ENCODE measurements around the gene BCL2L14. TPM values are rescaled to one million over a fixed set of nuclear protein-coding genes. Genes with fewer than 3 reads are reported as not detected.

Gene BCL2L14
- total RNA-seq, 1 experiment from 2014 or later, result not detected

DNA sequence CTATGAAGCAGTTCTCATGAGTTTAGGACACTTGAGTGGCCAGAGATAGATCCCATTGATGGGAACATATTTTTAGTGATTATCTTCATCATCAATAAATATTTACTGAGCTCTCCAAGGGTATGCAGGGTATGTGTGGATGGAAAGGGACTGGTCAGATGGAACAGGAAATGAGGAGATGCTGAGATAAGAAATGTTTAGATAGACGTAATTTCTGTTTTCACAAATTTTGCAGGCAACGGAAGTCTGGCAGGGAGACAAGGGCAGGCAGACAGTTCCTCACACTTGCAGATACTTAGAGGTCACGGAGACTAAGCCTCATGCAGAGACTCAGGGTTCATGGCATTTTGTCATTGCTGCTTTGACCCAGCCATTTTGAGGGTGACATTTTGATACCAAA is 24.3 kb downstream of the BCL2L14 start:
- TF ChIP-seq, protein P1, sequence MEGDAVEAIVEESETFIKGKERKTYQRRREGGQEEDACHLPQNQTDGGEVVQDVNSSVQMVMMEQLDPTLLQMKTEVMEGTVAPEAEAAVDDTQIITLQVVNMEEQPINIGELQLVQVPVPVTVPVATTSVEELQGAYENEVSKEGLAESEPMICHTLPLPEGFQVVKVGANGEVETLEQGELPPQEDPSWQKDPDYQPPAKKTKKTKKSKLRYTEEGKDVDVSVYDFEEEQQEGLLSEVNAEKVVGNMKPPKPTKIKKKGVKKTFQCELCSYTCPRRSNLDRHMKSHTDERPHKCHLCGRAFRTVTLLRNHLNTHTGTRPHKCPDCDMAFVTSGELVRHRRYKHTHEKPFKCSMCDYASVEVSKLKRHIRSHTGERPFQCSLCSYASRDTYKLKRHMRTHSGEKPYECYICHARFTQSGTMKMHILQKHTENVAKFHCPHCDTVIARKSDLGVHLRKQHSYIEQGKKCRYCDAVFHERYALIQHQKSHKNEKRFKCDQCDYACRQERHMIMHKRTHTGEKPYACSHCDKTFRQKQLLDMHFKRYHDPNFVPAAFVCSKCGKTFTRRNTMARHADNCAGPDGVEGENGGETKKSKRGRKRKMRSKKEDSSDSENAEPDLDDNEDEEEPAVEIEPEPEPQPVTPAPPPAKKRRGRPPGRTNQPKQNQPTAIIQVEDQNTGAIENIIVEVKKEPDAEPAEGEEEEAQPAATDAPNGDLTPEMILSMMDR (conservative IDR thresholded peaks at IDR 0.05; ENCODE audit: low read depth, low read length), result no peak
- TF ChIP-seq EZH2phosphoT487 (IDR thresholded peaks at IDR 0.05; ENCODE audit: borderline replicate concordance, low read length) (no peak), EZH2 (IDR thresholded peaks at IDR 0.05; ENCODE audit: low read length, unreplicated experiment) (no peak)
- no peaks in the 10 kb centered on the region for H3K9me2 ChIP-seq (replicated peaks; ENCODE audit: low read length)
- H3K36me3 ChIP-seq (ENCODE audit: low read depth, low read length), result no peaks in the 10 kb centered on the region
- DNase-seq (no peak), ATAC-seq (no peak)
- intact Hi-C loops (cut with micrococcal nuclease), result no loop called here
- H2AFZ ChIP-seq (ENCODE audit: low read length), result no peak overlapping the region
- no TSS peak for BruUV-seq (replicated peaks)
- H3K9me3 ChIP-seq (ENCODE audit: low read length), result no peaks in the 10 kb centered on the region
- H3K9ac ChIP-seq (ENCODE audit: low read length), result no peak overlapping the region
- no peaks in the 10 kb centered on the region; the same call in 1 of the 2 replicates for H4K20me1 ChIP-seq (ENCODE audit: low read length)
- H3K4me3 ChIP-seq (ENCODE audit: low read length), result no peak overlapping the region
- no peaks in the 10 kb centered on the region for H3F3A ChIP-seq (ENCODE audit: low read length, unreplicated experiment)
- H3K4me1 ChIP-seq (ENCODE audit: insufficient read depth, low read length), result peaks cover 10% of the 10 kb centered on the region
- ChIA-PET CTCF (no interaction called here), POLR2A (ENCODE audit: unreplicated experiment) (no interaction called here)
- H3K79me2 ChIP-seq (ENCODE audit: low read length), result no peaks in the 10 kb centered on the region
- no peaks in the 10 kb centered on the region for H3K27me3 ChIP-seq (ENCODE audit: low read length)
- H3K4me2 ChIP-seq (ENCODE audit: low read length), result no peak overlapping the region
- H3K27ac ChIP-seq (ENCODE audit: low read length), result no peak overlapping the region

DNA sequence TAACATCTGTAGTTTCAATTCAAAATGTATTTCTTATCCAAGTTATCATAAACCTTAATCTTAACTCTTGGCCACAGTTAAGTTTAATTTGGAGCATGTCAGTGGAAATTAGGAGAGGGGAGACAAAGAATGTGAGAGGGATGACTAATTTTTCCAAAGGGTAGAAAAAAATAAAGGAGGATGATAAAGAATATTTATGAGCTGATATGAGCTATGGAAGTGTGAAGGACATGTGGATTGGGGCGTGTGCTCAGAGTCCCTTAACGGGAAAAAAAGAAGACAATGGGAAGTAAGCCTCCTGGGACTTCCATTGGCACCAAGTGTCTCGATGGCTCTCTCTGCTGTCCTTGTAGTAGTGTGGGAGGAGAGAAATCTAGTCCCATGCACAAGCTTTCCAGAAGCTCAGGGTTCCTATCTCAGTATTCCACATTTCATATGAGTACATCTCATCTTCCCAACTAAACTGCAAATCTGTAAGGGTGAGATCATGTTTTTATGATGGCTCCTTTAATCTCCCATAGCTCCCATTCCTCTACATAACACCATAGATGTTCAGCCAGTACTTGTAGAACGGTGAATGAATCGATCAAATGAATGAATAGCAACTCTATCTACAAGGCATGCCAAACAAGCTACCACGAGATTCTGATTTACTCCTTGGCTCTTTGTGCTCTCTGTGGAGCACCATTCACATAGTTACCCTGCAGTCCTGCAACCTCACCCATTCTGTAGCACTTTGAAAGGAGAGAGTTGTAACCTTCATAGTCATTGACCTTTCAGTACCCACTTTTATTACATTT is 27.4 kb downstream of the BCL2L14 start:
- H3K27me3 ChIP-seq (ENCODE audit: low read length), result no peaks in the 10 kb centered on the region
- DNase-seq (no peak), ATAC-seq (no peak)
- H2AFZ ChIP-seq (ENCODE audit: low read length), result no peak overlapping the region
- peaks cover 2% of the 10 kb centered on the region; the same call in 1 of the 2 replicates for H3K4me1 ChIP-seq (ENCODE audit: insufficient read depth, low read length)
- H3K4me3 ChIP-seq (ENCODE audit: low read length), result no peak overlapping the region
- no peaks in the 10 kb centered on the region for H3K9me2 ChIP-seq (replicated peaks; ENCODE audit: low read length)
- no TSS peak for BruUV-seq (replicated peaks)
- ChIA-PET CTCF (no interaction called here), POLR2A (ENCODE audit: unreplicated experiment) (interaction anchor here (0.6 kb wide), 1 partner anchor 211 kb away, joined by 6 read pairs; no protein-coding TSS in a partner anchor)
- intact Hi-C loops (cut with micrococcal nuclease), result no loop called here
- H4K20me1 ChIP-seq (ENCODE audit: low read length), result no peaks in the 10 kb centered on the region
- no peak overlapping the region for H3K4me2 ChIP-seq (ENCODE audit: low read length)
- no peaks in the 10 kb centered on the region for H3K79me2 ChIP-seq (ENCODE audit: low read length)
- no peaks in the 10 kb centered on the region for H3K9me3 ChIP-seq (ENCODE audit: low read length)
- H3K9ac ChIP-seq (ENCODE audit: low read length), result no peak overlapping the region
- no peaks in the 10 kb centered on the region for H3K36me3 ChIP-seq (ENCODE audit: low read depth, low read length)
- H3K27ac ChIP-seq (ENCODE audit: low read length), result no peak overlapping the region
- H3F3A ChIP-seq (ENCODE audit: low read length, unreplicated experiment), result no peaks in the 10 kb centered on the region
- no peak for TF ChIP-seq EZH2phosphoT487 (IDR thresholded peaks at IDR 0.05; ENCODE audit: borderline replicate concordance, low read length)
- TF ChIP-seq, protein P1 (conservative IDR thresholded peaks at IDR 0.05; ENCODE audit: low read depth, low read length), result no peak
- TF ChIP-seq EZH2 (IDR thresholded peaks at IDR 0.05; ENCODE audit: low read length, unreplicated experiment), result no peak

DNA sequence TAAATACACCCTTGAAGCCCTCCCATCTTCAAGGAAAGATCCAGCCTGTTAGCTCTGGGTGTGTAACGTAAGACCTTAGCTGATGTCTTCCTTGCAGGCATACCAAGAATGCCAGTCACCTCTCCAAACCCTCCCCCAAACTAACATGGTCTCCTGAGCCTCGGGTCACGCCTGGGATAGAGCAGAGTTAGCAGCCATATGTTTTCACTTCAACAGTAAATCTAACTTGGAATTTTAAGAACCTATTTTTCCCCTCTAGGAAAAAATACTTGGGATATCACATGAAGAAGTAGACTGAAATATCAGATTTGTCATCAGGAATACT is 27.9 kb downstream of the BCL2L14 start:
- no peak overlapping the region for H3K9ac ChIP-seq (ENCODE audit: low read length)
- ChIA-PET POLR2A (ENCODE audit: unreplicated experiment) (no interaction called here), CTCF (no interaction called here)
- no peaks in the 10 kb centered on the region for H3K4me1 ChIP-seq (ENCODE audit: insufficient read depth, low read length)
- TF ChIP-seq, protein P1 (conservative IDR thresholded peaks at IDR 0.05; ENCODE audit: low read depth, low read length), result no peak
- TF ChIP-seq EZH2phosphoT487 (IDR thresholded peaks at IDR 0.05; ENCODE audit: borderline replicate concordance, low read length), result no peak
- TF ChIP-seq EZH2 (IDR thresholded peaks at IDR 0.05; ENCODE audit: low read length, unreplicated experiment), result no peak
- H3K79me2 ChIP-seq (ENCODE audit: low read length), result no peaks in the 10 kb centered on the region
- no peaks in the 10 kb centered on the region for H3F3A ChIP-seq (ENCODE audit: low read length, unreplicated experiment)
- H4K20me1 ChIP-seq (ENCODE audit: low read length), result no peaks in the 10 kb centered on the region
- no TSS peak for BruUV-seq (replicated peaks)
- H3K36me3 ChIP-seq (ENCODE audit: low read depth, low read length), result no peaks in the 10 kb centered on the region
- H2AFZ ChIP-seq (ENCODE audit: low read length), result no peak overlapping the region
- H3K9me3 ChIP-seq (ENCODE audit: low read length), result no peaks in the 10 kb centered on the region
- intact Hi-C loops (cut with micrococcal nuclease), result no loop called here
- DNase-seq (no peak), ATAC-seq (no peak)
- H3K4me3 ChIP-seq (ENCODE audit: low read length), result no peak overlapping the region
- no peaks in the 10 kb centered on the region for H3K27me3 ChIP-seq (ENCODE audit: low read length)
- no peaks in the 10 kb centered on the region for H3K9me2 ChIP-seq (replicated peaks; ENCODE audit: low read length)
- H3K27ac ChIP-seq (ENCODE audit: low read length), result no peak overlapping the region
- no peak overlapping the region for H3K4me2 ChIP-seq (ENCODE audit: low read length)
